ENCODE measurements around the gene NRIP2.

NRIP2 gene

DNA sequence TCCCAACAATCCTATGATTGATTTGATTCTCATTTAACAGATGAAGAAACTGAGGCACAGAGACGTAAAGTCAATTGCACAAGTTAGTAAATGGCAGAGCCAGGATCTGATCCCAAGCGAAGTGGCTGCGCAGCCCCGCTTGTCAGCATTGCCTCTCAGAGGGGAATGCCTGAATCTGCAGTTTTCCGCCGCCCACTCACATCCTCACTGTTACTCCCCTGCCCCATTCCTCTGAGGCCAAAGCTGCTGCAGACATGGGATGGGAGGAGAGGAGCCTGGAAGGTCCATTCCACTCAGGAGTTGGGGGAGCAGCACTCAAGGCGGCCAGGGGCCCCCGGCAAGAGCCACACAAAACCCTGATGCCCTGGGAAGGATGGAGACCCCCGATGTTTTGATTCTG lies 1.0 kb downstream of the NRIP2 start:
- TF ChIP-seq, protein P1, sequence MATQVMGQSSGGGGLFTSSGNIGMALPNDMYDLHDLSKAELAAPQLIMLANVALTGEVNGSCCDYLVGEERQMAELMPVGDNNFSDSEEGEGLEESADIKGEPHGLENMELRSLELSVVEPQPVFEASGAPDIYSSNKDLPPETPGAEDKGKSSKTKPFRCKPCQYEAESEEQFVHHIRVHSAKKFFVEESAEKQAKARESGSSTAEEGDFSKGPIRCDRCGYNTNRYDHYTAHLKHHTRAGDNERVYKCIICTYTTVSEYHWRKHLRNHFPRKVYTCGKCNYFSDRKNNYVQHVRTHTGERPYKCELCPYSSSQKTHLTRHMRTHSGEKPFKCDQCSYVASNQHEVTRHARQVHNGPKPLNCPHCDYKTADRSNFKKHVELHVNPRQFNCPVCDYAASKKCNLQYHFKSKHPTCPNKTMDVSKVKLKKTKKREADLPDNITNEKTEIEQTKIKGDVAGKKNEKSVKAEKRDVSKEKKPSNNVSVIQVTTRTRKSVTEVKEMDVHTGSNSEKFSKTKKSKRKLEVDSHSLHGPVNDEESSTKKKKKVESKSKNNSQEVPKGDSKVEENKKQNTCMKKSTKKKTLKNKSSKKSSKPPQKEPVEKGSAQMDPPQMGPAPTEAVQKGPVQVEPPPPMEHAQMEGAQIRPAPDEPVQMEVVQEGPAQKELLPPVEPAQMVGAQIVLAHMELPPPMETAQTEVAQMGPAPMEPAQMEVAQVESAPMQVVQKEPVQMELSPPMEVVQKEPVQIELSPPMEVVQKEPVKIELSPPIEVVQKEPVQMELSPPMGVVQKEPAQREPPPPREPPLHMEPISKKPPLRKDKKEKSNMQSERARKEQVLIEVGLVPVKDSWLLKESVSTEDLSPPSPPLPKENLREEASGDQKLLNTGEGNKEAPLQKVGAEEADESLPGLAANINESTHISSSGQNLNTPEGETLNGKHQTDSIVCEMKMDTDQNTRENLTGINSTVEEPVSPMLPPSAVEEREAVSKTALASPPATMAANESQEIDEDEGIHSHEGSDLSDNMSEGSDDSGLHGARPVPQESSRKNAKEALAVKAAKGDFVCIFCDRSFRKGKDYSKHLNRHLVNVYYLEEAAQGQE (IDR thresholded peaks at IDR 0.05; ENCODE audit: insufficient read depth in 1 of 2, low read depth in 2 of 2, low read length in 2 of 2), result no peak
- TF ChIP-seq TAF1 (IDR thresholded peaks at IDR 0.05; ENCODE audit: borderline replicate concordance, insufficient read depth, low read length), result no peak
- TF ChIP-seq POLR2AphosphoS5 (IDR thresholded peaks at IDR 0.05; ENCODE audit: low read depth, low read length), result no peak
- TF ChIP-seq SIN3A (IDR thresholded peaks at IDR 0.05; ENCODE audit: borderline replicate concordance, insufficient read depth, low read length), result no peak
- no peak for TF ChIP-seq FOXP2 (optimal IDR thresholded peaks at IDR 0.05; ENCODE audit: borderline replicate concordance, extremely low read depth, extremely low read length, insufficient read depth)

DNA sequence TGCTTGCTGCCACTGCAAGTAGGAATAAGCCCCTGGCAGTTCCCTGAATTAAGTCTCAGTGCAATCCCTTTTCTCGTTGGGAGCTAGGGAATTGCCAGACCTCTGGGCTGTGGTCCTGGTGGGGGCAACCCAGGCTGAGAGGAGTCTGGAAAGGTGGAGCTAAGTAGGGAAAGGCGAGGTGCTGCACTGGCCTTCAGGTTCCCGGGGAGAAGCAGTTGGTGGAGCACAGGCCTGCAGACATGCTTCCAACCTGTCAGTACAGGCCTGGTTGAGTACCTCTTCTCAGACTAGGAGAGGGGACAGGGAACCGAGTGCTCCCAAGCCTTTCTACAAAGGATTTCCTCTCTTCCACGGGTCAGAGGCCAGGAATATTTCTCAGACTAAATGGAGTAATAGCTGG lies 1.5 kb downstream of the NRIP2 start:
- TF ChIP-seq TAF1 (IDR thresholded peaks at IDR 0.05; ENCODE audit: borderline replicate concordance, insufficient read depth, low read length) (no peak), SIN3A (IDR thresholded peaks at IDR 0.05; ENCODE audit: borderline replicate concordance, insufficient read depth, low read length) (no peak), FOXP2 (optimal IDR thresholded peaks at IDR 0.05; ENCODE audit: borderline replicate concordance, extremely low read depth, extremely low read length, insufficient read depth) (no peak), POLR2AphosphoS5 (IDR thresholded peaks at IDR 0.05; ENCODE audit: low read depth, low read length) (no peak)
- TF ChIP-seq, protein P1 (IDR thresholded peaks at IDR 0.05; ENCODE audit: insufficient read depth in 1 of 2, low read depth in 2 of 2, low read length in 2 of 2), result no peak

DNA sequence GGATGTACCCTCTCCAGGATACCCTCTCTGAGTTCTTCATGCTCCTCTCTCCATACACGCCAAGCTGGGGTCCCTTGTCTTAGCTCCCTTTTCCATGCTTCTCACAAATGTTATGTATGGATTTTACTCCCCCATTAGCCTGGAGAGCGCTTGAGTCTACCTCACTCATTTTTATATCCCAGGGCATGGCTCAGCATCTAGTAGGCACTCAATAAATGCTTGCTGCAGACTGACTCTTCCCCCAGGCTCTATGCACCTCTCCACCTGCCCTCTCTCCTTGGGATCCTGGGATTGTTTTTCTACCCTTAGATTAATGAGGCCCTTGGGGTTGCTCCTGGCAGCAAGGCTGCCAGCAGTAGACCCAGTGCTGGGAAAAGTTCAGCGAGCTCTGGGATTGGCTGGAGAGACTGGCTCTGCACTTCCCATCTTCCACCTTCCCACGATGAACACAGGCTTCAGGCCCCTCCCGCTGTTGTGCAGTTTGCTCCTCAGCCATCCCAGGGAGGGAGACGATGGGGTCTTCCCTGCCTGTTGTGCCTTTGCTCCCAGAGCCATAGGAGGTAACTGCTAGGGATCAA lies 2.2 kb downstream of the NRIP2 start:
- TF ChIP-seq TAF1 (IDR thresholded peaks at IDR 0.05; ENCODE audit: borderline replicate concordance, insufficient read depth, low read length) (no peak), SIN3A (IDR thresholded peaks at IDR 0.05; ENCODE audit: borderline replicate concordance, insufficient read depth, low read length) (no peak), POLR2AphosphoS5 (IDR thresholded peaks at IDR 0.05; ENCODE audit: low read depth, low read length) (no peak), FOXP2 (optimal IDR thresholded peaks at IDR 0.05; ENCODE audit: borderline replicate concordance, extremely low read depth, extremely low read length, insufficient read depth) (no peak)
- TF ChIP-seq, protein P1 (IDR thresholded peaks at IDR 0.05; ENCODE audit: insufficient read depth in 1 of 2, low read depth in 2 of 2, low read length in 2 of 2), result no peak

DNA sequence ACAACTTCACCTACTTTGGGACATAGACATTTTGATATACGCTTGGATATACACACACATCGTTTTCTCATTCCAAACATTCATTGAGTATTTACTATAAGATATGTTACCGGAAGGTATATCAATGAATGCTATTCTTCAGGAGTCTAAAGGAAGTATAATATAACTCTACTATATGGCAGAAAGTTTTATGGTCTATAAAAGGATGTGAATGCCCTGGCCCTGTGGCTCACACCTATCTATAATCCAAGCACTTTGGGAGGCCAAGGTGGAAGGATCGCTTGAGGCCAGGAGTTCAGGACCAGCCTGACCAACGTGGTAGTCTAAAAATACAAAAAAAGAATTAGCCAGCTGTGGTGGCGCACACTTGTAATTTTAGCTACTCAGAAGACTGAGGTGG lies 5.6 kb downstream of the NRIP2 start:
- TF ChIP-seq FOXP2 (optimal IDR thresholded peaks at IDR 0.05; ENCODE audit: borderline replicate concordance, extremely low read depth, extremely low read length, insufficient read depth) (no peak), POLR2AphosphoS5 (IDR thresholded peaks at IDR 0.05; ENCODE audit: low read depth, low read length) (no peak), TAF1 (IDR thresholded peaks at IDR 0.05; ENCODE audit: borderline replicate concordance, insufficient read depth, low read length) (no peak), SIN3A (IDR thresholded peaks at IDR 0.05; ENCODE audit: borderline replicate concordance, insufficient read depth, low read length) (no peak)
- TF ChIP-seq, protein P1 (IDR thresholded peaks at IDR 0.05; ENCODE audit: insufficient read depth in 1 of 2, low read depth in 2 of 2, low read length in 2 of 2), result no peak

Data from PFSK-1 (cell line).